Measurements from ENCODE around the gene RNF4.

- TF ChIP-seq POLR2A (IDR thresholded peaks at IDR 0.05) = no peak
- TF ChIP-seq CTCF (IDR thresholded peaks at IDR 0.05) = no peak
Observed at GRCh38 chr4:2426711-2427275, 42.1 kb upstream of the RNF4 start.
